GM19240 (cell line): ENCODE measurements around the gene CAND1.

Source experiments
- DNase-seq: peaks from one replicate; pipeline ENCODE4 v3.0.0; 2011; ENCODE audit warnings: low spot score; ENCODE audit not compliant: insufficient read length

The CAND1 gene

GRCh38 chr12:67268896-67269632, at the start of gene CAND1:
Gene CAND1, plus strand, starts transcription at chr12:67269358. Its CDS starts 360 bp downstream, at chr12:67269718.
- DNase-seq, result peak; percentile 67

DNA sequence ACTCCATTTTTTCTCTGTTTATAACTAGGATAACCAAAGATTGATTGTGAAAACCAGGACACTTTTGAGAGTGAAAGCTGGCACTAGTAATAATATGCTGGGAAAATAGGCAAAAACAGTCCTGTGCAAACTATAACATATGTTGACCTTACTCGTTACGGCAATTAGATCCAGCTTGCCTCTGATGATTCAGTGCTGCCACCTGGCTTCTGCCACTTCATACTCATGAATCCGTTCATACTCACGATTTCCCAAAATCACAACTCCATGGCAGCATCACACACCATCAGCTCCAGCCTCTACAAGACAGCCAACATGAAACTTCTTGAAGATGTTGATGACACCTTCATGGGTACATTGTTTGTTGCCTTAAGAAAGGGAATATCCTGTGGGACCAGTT, 49.1 kb upstream of the CAND1 start:
- no peak for DNase-seq

GRCh38 chr12:67222302-67222701, 46.9 kb upstream of the CAND1 start:
- DNase-seq, result no peak

GRCh38 chr12:67223225-67223624, 45.9 kb upstream of the CAND1 start:
- no peak for DNase-seq

- no peak for DNase-seq
Observed at GRCh38 chr12:67237231-67237630, 31.9 kb upstream of the CAND1 start.

DNA sequence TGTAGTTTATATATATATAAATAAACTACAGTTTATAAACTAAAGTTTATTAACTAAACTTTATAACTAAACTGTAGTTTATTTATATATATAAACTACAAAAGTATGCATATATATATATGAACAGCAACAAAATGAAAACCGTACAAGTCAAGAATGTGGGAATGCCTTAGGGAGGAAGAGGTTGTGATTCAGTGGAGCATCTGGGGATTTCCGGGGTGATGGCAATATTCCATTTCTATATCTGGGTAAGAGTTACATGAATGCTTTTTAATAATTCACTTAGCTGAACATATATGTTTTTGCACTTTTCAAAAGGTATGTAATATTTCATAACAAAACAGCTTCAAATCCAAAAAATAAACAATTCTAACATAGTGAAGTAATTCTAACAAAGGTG, 30.1 kb upstream of the CAND1 start:
- DNase-seq, result no peak

DNA sequence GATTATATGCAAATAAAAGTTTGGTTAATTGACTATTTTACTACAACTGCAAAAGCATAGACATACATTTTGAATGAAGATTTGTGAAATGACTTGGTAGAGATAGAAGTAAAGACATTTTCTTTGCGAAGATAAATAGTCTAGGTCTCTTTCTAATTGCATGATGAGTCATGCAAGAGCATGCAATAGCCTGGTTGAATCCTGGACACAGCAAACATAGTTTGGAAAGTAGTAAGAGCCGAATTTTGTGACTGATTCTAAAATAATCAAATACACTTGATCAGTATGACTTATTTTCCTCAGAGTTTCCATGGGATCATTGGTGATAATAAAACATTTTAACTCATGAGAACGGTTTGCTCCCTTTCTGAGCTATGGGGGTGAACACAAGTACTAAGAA, 27.7 kb upstream of the CAND1 start:
- no peak for DNase-seq

- DNase-seq, result no peak
Observed at GRCh38 chr12:67243260-67243659, 25.9 kb upstream of the CAND1 start.

DNA sequence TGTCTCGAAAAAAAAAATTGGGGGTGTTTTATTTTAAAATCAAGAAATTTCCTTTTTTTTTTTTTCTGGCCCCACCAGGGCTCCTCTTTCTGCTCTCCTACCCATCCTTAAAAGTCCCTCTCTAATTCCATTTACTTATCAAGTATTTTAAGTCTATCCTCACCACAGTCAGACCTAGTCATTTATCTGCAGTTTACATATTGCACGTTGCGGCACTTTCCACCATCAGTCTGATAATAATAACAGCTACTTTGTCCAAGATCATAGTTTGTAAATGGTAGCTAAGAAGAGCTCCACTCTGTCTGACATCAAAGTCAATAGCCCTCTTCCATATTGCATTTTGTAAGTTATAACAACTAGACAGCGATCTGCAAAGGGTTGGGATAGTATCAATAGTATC, 23.6 kb upstream of the CAND1 start:
- DNase-seq, result no peak

- DNase-seq, result no peak
Observed at GRCh38 chr12:67251012-67251411, 18.1 kb upstream of the CAND1 start.

DNA sequence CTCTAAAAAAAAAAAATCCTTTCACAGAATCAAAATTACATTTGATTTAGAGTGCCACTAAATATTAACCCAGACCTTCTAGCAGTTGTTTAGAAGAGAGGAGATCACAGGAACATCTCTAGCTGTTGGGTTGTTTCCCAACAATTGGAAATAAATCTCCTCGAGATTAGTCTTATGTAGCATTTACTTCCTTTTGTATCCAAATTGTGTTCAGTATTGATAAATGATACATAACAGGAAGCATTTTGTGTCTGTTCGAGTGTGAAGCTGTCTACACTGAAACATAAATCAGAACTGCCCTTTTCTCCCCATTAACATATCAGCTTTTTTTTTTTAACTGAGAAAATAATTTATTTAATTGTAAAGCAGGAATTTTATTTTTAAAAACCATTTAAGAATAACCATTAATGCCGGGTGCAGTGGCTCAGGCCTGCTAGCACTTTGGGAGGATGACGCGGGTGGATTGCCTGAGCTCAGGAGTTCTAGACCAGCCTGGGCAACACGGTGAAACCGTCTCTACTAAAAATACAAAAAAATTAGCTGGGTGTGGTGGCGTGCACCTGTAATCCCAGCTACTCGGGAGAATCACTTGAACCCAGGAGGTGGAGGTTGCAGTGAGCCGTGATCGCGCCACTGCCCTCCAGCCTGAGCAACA, 14.7 kb upstream of the CAND1 start:
- no peak for DNase-seq

DNA sequence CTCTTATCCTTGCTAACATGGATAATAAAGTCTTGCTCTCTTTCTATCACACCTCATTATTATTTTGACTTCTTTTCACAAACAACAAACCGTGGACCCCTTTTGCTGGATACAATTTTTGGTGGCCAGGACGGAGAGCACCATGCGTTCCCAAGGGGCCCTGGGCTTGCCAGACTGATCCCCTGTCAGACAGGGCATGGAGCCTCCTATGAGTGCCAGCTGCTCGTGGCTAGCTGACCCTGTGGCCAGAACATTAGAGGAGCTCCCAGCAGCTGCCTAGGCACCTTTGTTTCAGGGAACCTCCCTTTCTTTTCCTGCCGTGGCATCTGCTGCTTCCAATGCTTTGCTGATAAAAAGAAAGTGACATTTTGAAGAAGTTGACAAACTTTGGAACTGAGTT, 12.5 kb upstream of the CAND1 start:
- DNase-seq, result no peak

GRCh38 chr12:67263471-67263870, 5.7 kb upstream of the CAND1 start:
- no peak for DNase-seq

DNA sequence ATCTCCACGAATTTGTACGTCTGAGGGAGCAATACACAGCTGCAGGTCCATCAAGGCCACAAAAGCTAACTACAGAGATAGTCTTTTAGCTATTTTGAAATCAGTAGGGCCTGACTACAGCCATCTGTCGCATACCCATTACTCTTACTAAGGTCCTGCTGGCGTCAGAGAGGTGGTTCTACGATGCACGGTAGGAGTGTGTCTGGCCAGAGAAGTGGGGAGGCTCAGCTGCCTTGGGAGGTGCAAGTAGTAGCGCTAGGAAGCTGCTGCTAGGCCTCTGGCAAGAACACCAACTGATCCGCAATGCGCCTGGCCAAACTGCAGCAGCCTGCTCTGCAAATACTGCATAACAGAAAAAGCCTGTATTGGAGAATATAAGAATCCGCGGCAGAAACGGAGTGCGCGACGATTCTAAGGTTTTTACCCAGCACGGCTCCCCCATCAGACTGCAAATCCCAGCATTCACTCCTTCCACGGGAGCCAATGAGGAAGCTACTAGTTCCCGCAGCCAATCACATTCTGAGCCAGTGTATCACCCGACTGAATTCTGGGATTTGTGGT, 743 bp upstream of the CAND1 start:
- DNase-seq, result peak; percentile 63

DNA sequence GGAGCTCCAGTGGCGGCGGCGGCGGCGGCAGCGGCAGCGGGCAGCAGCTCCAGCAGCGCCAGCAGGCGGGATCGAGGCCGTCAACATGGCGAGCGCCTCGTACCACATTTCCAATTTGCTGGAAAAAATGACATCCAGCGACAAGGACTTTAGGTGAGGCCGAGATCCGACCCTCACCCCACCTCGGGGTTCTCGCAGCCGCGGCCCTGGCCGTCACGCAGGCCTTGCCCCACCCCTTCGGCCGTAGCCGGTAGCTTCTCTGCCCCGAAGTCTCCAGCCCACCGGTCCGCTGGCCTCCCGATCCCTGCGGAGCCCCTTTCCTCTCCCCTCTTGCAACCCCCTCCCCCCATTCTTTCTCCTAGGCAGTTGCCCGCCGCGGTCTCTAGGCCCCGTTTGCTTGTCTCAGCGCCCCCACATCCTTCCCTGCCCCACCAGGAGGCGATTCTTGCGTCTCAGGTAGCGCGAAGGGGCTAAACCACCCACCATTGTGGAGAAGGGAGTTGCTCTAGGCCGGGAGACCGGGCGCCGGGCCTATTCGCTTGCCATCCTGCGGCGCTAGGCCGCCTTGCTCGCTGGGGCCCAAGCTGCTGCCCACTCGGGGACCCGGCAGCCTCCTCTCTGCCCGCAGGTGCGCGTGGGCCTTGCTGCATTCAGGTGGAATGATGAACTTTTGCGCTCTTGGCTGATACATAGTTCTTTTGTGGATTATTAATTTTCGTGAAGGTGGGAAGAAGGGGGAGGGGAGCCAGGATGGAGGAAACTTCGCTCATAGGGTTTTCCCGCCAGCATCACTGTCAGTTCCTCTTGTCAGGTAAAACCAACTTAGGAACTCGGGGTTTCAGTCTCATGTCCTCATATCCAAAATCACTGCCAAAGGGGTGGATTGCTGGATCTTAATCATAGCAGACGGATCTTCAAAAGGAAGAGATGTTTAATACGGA, 745 bp downstream of the CAND1 start:
- DNase-seq, result no peak

GRCh38 chr12:67270622-67271021, 1.5 kb downstream of the CAND1 start:
- DNase-seq, result no peak

- no peak for DNase-seq
Observed at GRCh38 chr12:67271976-67272375, 2.8 kb downstream of the CAND1 start.

DNA sequence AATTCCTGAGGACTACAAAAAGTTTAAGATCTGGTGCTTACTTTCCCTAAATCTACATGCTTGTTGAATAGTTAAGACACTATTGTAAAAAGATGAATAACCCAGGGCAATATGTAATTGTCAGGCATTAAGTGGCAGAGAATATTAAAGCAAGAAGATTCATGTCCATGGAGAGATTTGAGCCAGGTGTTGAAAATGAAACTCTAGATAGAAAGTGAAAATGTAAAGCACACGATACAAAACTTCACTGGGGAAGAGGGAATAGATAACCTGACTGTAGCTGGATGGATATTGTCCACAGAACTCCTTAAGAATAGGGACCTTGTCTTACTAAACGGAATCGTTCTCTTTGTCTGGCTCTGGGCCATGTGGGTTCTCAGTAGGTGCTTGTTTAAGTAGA, 5.0 kb downstream of the CAND1 start:
- DNase-seq, result no peak

DNA sequence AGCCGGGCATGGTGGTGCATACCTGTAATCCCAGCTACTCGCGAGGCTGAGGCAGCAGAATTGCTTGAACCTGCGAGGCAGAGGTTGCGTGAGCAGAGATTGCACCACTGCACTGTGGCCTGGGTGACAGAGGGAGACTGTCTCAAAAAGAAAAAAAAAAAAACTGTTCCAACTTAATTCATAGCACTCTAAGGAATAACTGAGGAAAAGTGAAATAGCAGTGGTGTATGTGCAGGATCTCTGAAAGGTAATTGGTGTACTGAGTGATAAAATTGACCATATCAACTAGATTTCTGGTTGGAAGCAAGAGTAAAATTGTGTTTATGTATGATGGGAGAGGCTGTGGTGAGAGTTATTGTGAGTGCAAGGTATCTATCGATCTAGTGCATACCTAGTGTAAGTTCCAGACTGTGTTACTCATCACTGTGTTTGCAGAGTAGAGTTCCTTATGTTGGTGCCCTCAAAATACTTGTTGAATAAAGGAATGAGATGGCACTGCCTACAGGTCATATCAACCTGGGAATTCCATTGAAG, 6.3 kb downstream of the CAND1 start:
- no peak for DNase-seq

- DNase-seq, result no peak
Observed at GRCh38 chr12:67276421-67276820, 7.3 kb downstream of the CAND1 start.

DNA sequence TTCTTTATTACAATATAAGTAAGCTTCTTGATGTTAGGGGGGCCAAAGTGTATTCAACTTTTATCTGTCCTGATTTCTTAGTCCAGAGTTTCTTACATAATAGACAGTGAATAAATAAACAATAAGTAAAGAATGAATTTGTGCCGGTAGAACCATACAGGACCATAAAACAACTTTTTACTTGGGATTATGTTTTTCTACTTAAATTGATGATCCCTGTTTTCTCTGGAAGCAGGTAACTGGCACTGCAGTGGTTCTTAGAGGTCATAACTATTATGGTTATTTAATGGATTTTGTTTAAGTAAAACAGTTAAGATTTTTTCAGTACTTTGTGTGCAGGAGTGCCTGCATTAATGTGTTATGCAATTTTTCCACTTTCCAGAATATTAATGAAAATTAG, 10.5 kb downstream of the CAND1 start:
- no peak for DNase-seq
